Stimulated activated CD8-positive, alpha-beta memory T cell treated with anti-CD3 and anti-CD28 coated beads, Interleukin-7, amount 100 ng/mL, for 24 hours (primary cell): ENCODE measurements around the gene BRD1.
"Not testable (repeated sequence)": the region's sequence is repeated elsewhere in the genome, so short reads cannot be mapped to it uniquely, and the experiment has no call there.

Experiments used
- DNase-seq: peaks from one replicate; pipeline ENCODE4 v3.0.0-alpha.2; 2020; ENCODE audit warnings: low read depth

BRD1 gene

DNA sequence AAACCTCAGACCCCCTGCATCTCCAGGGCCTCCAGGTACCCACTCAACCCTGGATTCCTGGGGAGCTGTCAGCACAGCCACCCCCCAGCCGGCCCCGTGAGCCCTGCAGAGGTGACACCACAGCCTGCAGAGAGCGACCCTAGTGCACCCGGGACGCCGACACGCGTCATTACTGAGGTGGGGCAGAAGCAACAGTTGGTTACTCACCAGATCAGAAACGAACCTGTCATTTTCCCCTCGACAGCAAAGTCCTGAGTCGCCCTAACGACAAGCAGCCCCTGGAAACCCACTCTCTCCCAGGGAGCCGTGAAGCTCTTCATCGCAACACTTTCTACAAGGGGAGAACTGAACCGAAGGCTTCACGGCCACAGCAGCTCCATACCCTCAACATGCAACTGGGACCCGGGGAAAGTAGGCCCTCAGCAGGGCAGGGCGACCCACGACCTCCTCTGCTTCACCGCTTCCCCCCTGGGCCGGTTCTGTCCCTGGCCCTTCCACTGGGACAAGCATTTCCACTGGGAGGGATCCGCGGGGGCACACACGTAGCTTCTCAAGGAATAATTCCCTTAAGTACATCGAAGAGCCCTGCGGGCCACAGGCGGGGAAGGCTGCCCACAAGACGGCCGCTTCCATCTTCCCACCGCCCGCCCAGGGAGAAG is 1.6 kb downstream of the BRD1 start:
- DNase-seq: peak; percentile 57

DNA sequence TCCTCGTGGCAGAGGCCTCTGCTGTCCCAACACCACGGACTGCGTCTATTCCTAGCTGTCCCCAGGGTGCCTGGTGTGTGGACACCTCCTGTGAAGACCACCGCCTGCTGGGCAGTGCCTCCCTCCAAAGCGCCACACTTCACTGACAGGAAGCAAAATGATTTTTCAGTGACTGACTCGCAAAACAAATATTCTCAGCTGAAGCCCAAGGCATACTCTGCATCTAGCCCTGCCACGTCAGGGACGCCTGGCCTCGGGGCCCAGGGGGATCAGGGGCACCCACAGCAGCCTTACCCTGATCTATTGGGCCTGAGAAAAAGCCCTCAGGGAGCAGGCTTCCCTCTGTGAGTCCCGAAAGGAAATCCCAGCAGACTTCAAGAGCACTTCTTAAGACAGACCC is 2.2 kb downstream of the BRD1 start:
- DNase-seq: no peak

DNA sequence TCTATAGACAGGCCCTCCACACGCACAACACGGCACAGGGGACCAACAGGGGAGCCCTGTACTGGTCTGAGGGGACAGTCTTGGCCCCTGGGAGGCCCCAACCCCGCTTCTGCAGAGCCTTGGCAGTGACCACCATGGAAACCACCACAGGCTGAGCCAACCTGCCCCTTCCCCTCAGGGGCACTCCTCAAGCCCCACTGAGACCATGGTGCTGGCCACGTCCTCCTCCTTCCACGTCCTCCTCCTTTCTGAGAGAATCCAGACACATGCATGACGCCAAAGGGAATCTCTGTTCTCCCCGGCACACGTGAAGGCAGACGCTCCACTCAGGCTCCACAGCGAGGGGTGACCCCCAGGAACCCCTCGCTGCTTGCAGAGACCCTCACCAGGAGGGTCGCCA is 2.7 kb downstream of the BRD1 start:
- DNase-seq: no peak

DNA sequence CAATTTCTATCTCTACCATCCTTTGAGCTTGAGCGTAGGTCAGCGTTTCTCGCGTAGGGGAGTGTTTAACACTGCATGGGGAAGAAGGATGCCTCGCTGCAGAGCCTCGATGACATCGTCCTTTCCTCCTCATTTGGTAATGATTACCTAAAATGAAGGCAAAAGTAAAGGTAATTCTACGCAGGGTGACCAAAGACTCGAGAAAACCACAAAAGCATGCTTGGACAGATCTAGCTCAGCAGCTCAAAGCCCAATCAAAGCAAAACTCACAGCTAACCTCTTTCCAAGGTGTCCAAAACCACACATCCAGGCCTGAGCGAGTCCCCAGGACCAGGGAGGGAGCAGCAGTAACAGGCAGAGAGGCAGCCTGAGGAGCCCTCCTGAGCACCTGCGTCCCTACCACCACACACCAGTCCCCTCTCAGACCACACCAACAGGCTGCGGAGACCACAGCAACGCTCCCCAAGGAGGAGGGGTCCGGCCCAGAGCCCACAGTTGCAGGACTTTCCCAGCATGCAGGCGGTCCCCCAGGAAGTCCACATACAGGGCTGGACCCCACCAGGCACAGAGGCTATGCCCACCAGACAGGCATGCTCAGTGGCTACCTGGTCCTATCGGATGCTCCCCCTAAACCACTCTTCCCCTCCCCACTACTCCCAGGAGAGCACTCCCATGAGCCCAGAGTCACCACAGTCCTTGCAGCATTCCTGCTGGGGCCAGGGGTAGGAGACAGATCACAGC is 3.3 kb downstream of the BRD1 start:
- DNase-seq: no peak

DNA sequence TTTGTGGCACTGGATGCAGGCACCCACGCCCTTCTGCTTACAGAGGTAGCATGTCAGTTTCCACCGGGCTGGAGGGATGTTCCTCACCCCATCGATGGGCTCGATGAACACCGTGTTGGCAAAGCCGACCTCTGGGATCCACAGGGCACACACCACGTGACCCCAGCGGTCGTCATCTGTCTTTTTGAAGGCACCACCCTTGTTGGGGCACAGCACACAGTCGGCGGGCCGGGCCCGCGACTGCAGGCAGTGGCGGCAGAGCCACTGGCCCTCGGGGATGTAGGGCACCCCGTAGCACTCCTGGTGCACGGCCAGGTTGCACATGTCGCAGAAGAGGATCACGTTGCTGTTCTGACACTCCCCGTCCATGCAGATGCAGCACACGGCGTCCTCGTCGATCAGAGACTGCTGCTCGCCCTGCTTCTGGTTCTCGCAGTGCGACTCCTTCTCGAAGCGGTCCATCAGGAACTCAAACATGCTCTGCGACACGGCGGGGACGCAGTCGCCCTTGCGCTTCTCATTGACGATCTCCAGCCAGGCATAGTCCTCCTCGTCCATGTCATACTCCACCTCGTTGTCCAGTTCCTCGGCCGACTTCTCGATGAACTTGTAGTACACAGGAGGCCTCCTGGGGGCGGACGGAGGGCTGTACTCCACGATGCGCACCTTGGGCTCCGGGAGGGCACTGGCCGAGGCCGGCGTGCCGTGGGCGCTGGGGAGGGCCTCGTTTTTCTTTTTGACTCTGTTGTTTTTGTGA is 4.2 kb downstream of the BRD1 start:
- DNase-seq: no peak

DNA sequence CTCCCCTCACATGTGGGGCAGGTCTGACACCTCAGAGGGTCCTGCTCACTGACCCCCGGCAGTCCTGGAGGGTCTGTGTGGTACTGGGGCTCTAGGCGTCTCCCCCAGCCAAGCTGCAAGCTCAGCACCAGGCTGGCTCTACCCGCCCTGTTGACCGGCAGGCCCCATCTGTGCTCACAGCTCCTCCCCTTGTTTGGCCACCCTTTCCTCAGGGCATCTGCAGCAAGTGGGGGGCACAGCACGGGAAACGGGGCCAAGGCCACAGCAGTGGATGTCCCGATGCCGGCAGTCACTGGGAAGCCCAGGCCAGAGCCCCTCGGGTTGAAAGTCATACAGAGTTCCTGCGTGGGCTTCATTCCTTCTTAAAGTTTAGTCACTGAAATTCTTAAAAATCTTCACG is 5.9 kb downstream of the BRD1 start:
- not testable (repeated sequence) for DNase-seq

DNA sequence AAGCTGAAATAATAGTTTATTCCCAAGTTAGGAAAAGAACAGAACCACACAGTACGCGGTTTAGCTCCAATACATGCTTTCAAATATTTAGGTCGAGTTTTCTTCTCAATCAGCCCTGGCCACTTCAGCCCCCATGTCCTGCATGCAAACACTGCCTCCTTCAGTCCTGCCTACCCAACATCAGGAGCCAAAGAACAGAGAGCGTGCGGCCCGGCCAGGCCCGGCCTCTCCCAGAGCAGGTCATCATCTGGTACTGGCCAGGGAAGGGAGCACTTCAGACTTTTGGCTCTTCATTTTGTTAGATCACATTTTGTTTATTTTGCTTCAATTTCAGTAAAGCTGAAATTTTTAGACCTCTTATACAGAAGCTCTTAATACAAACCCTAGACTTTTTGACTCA is 6.7 kb downstream of the BRD1 start:
- DNase-seq: no peak

DNA sequence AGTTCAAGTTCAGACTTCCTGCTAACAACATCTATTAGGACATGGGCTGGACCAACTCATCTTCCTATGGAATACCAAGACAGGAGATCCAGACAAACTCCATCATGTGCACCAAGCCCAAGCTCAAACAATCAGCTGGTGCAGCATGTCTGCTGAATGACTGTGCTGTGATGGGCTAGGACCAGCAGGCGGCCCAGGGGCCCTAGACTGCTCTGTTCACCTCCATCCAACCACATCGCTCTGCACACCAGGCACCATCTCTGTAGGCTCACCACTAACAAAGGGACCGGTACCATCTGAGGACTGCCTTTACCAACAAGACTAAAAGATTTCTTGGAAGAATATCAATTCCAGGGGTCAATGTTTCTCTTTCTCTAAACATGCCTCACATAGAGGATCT is 10.3 kb downstream of the BRD1 start:
- DNase-seq: no peak

DNA sequence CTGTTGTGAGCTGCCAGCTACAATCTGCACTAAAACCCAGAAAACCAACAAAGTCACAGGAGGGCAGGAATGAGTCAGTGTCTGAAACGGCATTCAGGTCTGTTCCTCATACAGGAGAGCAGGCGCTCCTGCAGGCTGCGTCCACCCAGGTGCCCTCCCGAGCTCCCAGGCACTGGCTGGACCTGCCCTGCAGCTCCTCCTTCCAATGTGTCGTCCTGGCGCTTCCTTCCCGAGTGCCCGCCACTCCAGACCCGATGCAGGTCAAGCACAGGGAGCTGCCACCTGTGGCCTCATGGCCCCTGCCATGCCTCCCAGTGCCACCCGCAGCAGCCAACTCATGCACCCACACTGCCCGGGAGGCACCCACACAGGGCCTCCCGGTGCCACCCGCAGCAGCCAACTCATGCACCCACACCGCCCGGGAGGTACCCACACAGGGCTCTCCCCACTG is 12.0 kb downstream of the BRD1 start:
- DNase-seq: no peak

DNA sequence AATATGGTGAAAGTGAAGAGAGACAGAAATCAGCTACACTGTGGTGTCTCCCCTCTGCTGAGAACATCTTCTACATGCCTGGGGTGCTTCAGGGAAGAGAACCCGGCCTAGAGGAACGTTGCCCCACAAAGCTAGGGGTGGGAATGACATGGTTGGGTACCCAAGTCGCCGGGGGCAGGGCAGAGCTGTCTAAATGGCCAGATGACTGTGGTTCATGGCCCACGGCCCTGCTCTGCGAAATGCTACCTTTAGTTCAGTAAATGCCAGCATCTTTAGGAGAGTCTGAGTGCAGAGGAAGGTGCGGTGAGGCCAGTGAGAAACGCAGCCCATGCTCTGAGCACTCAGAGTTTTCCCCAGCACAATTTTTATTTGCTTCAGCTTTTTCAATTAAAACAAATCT is 12.8 kb downstream of the BRD1 start:
- no peak for DNase-seq

DNA sequence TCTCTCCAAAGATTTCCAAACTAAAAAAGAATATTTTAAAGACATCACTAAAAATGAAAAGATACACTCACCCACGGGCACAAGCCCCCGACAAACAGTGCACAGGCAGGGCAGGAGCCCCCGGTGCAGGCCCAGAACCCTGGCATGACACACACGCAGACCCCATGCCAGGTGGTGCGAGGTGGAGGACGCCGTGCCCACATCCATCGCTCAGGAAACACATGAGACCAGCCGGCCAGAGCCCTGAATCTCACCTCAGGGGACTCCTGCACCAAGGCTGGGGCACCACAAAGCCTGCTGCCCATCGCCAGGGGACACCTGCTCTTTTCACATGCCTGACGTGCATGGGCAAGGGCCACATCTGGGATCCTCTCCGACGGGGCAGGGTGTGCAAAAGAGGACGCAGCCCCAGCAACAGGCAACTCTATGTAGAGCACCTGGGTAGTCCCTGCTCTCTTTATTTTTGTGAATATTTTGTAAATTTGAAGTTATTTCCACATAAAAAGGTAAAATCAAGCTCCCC is 13.4 kb downstream of the BRD1 start:
- DNase-seq: no peak

DNA sequence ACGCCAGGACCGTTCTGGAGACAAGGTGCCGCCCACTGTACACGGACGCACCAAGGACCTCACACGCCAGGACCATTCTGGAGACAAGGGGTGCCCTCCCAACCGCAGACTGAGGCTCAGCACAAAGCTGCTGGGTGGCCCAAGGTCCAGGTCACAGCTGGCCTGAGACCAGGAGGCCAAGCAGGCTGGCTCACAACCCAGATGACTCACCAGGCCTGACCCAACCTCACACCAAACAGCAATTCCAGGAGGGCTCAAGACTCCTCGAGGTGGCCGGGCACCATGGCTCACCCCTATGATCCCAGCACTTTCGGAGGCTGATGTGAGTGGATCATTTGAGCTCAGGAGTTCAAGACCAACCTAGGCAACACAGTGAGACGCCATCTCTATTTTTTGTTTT is 14.8 kb downstream of the BRD1 start:
- DNase-seq: no peak

DNA sequence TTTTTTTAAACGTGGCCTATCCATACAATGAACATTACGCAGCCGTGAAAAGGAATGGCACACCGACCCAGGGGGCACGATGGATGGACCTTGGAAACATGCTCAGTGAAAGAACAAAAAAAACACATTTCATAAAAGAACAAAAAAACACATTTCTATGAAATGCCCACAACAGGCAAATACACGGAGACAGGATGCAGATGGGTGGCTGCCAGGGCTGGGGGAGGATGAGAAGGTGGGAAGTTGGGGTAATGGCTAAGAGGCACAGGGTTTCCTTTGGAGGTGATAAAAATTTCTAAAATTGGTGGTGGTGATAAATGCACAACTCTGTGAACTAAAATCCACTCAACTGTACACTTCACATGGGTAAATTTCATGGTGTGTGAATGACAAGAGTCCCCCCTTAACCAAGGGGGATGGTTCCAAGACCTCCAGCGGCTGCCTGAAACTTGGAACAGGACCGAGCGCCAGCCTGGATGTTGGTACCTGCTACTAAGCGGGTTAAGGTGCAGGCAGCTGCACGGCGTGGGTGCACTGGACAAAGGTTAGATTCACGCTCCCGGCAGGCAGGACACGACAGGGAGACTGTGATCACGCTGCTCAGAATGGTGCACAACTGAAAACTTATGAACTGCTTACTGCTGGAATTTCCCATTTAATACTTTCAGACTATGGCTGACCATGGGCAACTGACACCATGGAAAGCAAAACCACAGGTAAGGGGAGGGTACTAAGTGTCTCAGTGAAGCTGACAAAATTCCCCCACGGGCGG is 16.5 kb downstream of the BRD1 start:
- no peak for DNase-seq

DNA sequence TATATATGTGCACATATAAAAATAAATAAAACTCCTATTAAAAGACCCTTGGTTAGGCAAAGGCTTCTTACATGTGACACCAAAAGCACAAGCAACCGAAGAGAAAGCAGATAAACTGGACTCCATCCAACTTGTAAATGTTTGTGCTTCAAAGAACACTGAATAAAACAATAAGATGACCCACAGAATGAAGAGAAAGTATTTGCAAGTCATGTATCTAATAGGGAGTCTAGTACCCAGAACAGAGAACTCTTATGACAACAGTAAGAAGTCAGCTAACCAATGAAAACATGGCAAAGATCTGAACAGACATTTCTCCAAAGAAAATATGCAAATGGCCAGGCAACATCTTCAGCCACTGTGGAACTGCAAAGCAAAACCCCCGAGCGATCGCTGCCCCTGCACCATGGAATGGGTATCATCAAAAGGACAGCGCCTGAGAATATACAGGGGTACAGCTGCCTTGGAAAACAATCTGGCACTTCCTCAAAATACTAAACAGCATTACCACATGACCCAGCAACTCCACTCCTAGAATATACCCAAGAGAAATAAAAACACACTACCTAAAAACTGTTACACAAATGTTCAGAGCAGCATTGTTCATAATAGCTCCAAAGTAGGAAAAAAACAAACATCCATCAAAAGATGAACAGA is 17.2 kb downstream of the BRD1 start:
- no peak for DNase-seq

DNA sequence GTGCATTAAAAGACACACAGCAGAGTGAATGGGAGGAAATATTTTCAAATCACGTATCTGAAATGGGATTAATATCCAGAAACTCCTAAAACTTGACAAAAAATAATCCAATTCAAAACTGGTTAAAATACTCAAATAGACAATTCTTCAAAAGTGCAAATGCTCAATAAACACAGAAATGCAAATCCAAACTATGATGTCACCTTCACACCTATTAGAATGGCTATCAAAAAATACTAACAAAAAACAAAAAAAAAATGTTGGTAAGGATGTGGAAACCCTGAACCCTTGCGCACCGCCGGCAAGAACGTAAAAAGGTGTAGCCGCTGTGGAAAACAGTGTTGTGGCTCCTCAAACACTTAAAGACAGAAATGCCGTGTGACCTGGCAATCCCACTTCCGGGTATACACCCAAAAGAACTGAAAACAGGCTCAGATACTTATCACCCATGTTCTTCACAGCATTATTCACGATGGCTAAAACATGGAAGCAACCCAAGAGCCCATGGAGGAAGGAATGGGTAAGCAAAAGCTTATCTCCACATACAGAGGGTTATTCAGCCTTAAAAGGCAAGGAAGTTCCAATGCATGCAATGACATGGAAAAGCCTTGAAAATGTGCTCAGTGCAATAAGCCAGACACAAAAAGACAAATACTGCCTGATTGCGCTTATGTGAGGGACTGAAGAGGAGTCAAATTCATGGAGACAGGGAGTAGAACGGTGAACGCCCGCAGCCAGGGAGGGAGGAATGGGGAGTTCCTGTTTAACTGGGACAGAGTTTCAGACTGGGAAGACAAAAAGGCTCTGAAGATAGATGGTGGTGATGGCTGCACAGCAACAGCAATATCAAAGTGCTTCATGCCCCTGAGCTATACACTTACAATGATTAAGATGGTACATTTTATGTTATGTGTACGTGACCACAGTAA is 19.6 kb downstream of the BRD1 start:
- no peak for DNase-seq

DNA sequence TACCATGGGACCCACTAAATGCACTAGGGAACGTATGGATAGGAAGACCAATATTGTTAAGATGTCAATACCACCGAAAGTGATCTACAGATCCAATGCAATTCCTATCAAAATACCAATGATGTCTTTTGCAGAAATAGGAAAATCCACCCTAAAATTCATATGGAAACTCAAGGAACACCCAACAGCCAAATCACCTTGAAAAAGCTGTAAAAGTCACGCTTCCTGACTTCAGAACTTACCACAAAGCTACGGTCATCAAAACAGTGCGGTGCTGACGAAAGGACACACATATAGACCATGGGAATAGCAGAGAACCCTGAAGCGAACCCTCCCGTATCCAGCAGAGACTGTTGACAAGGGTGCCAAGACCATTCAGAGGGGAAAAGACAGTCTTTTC is 20.5 kb downstream of the BRD1 start:
- DNase-seq: no peak

DNA sequence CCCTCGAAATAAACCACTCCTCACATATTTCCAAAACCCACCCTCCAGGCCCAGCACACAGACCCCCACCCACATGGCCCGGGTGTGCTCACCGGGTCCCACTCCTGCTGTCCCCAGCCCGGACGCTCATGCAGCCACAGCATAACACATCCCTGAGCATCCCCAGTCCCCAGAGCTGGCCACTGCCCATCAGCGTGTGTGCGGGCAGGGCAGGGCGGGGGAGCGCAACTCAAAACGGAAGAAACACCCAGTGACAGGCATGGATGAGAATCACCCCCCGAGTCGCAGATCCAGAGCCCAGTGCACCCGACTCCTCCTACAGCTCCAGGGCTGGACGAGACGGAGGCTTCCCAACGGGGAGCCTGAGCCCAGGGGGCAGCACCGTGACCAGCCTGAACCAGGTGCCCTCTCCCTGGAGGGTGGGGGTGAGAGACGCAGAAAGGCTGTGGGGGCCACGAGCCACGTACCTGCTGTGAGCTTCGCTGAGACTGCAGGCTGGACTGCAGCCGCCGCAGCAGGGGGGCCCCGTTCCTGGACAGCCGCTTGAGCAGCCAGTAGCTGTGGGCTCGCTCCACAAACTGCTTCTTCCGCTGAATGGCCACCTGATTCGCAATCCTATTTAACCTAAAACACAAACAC is 23.8 kb downstream of the BRD1 start:
- no peak for DNase-seq

DNA sequence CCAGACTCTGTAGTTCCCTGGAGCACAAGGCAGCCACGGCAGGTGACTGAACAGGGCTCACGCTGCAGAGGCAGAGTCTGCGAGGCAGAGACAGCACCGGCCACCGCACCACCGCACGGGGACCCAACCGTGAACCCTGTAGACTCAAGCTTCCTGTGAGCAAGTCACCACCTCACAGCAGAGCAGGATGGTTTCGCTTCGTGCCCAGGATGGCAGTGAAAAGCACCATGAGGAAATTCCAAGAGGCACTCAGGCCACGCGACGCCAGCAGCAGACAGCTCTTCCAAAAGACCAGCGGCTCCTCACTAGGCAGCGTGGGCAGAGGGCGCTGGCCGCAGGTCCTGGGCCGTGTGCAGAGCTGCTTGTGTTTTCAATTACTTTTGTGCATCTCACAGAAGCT is 24.5 kb downstream of the BRD1 start:
- DNase-seq: no peak

DNA sequence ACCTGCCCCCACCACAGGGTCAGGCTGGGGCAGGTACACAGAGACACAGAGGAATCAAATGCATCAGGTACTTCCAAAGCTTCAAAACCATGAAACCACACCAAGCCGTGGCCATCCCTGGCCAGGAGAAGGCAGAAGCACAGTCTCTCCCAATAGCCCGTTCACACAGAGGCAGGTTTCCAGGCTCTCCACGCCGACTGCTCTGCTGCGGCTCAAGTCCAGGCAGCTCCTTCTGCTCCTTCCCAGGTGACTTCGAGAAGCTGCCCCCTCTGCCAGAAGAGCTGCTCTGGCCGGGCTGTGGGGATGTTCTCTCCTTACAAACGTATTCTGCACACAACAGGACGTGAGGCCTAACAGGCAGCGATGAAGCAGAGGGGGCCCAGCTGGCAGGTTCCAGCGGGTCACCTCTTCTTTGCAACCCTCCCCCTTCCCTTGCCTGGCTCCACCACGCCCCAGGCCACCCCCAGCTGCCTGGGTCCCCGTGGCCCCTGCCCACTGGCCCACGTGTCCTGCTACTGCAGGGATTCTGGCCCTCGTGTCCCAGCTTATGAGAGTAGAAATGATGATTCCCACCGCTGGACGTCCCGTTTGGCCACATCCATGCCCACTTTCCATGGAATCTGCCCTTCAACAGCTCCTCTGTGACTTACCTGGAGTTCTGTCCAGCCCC is 26.1 kb downstream of the BRD1 start:
- DNase-seq: no peak
